LoVo (cell line): ENCODE results near the gene ODF2.
"Not testable (repeated sequence)": the region's sequence is repeated elsewhere in the genome, so short reads cannot be mapped to it uniquely, and the experiment has no call there.

Source experiments
- DNase-seq: peaks from one replicate; pipeline ENCODE4 v3.0.0-alpha.2; 2016; ENCODE audit warnings: low spot score

ODF2 gene

GRCh38 chr9:128455849-128456612 lies at the start of gene ODF2:
Gene ODF2 (plus strand): TSS chr9:128456006. CDS start chr9:128456092, 86 bp downstream.
- DNase-seq: peak; percentile 95

DNA sequence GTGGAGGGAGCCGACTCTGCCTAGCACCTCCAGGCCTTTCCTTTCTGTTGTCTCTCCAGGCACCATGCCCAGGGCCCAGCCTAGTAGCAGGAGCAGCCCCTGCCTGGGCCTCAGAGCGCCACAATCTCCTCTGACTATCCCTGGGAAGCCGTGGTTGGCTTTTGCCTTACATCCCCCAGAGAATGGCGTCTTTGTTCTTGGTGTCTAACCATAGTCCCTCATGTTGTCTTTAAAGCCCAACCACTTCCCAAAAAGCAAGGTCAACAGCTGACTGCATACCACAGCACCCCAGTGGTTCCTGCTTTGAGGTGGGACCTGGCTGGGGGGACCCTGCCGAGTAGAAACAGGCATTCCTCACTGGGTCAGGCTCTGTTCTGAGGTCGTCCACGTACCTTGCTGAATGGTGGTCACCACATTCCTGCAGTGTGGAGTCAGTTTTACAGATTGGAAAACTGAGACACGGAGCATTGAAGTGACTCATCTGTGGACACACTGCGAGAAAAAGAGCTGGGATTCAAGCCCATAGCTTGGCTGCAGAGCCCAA lies 48.9 kb upstream of the ODF2 start:
- DNase-seq: no peak

DNA sequence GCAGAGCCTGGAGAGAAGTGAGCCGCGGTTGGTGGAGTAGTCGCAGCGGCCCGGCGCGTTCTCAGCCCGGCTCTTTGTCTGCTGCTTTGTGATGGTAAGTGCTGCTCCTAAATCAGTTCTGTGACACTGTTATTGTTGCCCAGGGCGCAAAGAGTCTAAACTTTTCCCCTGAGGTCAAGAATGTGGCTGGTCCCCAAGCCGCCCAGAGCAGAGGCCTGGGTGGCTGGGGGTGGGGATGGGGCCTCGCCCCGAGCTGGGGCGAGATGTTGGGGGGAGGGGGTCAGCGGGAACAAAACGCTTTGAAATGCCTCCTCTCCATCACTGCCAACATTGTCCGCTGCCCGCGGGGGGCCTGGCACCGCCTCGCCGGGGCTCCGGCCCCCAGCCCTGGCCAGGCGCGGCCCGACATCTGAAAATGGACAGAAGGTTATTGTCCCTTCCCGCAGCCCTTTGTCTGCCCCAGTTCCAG lies 46.8 kb upstream of the ODF2 start:
- DNase-seq: no peak

DNA sequence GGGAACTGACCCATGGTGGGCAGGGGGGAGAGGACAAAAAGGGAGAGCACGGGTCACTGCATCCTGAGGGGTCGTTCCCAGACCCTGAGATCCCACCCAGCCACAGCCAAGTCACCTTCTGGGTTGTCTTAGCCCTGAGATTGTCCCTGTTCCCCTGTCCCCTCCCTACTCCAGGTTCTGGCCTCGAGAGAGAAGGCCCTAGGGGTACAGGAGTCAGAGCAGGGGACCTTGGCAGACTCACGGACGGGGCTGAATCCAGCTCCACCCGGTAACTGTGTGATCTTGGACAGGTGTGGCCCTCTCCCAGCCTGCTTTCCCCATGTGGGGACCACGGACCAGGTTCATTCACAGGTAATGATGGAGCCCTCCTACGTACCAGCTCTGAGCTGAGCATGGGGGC lies 46.4 kb upstream of the ODF2 start:
- DNase-seq: no peak

GRCh38 chr9:128409978-128410377 lies 45.8 kb upstream of the ODF2 start:
- no peak for DNase-seq

DNA sequence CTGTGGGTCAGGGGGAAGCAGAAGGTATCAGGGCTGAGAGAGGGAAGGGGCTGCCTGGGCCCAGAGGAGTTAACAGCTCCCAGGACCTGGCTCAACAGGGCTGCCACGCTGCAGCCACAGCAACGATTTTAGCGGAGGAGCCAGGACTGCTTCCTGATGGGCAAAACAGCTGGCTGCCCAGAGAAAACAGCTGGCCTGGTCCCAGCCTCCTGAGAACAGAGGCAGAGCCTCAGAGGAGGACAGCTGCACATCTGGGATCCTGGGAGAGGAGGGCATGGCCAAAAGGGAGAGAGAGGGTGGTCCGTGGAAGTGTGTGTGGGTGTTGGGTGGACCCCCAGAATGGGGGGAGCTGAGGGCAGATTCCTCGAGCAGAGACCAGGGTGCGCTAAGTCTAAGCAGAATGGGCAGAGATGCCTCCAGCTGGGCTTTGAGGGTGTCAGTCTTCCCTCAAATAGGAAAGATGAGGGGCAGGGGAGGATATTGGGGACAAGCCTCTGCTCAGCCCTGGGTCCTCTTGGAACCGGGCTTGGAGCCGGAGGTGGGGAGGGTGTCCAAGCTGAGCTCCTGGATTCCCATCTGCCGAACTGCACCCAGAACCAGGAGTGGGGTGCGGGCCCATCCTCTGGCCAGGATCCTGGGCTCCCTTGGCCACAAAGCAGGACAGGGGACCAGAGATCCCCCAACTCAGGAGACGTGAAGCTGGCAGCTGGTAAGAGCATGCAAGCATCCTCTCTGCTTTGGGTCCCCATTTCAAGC lies 44.3 kb upstream of the ODF2 start:
- DNase-seq: no peak

GRCh38 chr9:128412120-128412790 lies 43.6 kb upstream of the ODF2 start:
- peak; percentile 14 for DNase-seq

GRCh38 chr9:128413728-128414127 lies 42.1 kb upstream of the ODF2 start:
- DNase-seq: not testable (repeated sequence)

GRCh38 chr9:128414461-128414860 lies 41.3 kb upstream of the ODF2 start:
- no peak for DNase-seq

DNA sequence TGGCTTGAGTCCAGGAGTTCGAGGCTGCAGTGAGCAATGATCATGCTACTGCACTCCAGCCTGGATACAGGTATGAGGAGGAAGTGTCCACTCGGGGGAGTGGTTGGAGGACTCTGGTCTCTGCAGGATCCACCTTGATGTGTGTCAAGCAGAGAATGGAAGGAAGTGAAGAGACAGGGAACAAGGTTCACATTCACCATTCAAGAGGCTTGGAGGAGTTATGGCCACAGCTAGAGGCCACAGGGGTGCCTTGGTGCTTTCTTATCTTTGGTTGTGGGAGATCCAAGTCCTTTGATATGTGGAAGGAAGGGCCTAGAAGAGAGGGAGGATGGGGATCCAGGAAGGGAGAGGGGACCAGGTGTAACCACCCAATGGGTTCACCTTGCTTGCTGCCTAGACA lies 40.5 kb upstream of the ODF2 start:
- DNase-seq: no peak

GRCh38 chr9:128416014-128416413 lies 39.8 kb upstream of the ODF2 start:
- no peak for DNase-seq

- no peak for DNase-seq
Measured at GRCh38 chr9:128416432-128417019, 39.3 kb upstream of the ODF2 start.

DNA sequence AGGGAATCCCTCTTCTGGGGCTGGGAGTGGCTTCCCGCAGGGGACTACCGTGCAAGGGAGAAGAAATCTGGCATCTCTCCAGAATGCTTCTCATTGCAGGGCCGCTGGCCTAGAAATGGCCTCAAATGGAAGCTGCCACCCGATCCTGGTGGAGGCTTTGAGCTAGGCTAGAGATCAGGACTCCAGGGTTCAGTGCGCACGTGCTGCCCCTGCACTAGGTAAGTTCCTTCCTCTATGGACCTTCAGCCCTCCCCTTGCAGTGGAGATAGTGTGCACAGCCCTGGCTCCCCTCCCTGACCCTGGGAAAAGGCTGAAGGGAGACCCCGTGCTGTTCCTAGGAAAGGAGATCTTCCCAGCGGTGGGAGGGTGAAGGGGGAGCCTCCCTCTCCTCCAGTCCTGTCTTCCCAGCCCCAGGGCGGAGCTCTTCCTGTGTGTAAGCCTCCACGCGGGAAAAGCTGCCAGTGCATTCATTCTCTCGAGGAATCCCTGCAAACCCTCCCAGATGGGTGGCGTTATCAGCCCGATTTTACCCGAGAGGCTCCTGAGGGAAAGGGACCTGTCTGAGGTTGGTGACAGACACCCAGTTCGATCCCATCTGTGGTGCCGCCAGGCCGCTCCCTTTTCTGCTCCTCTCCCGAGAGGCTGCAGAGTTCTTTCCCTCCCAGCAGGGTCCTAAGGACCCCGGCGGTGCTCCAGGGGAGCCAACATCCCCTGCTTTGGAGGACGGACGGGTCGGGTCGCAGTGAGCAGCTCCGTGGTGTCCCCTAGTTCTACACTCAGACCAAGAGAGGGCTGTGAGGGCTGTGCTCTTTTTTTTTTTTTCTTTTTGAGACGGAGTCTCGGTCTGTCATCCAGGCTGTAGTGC lies 36.5 kb upstream of the ODF2 start:
- DNase-seq: no peak

GRCh38 chr9:128420060-128420650 lies 35.7 kb upstream of the ODF2 start:
- peak; percentile 81 for DNase-seq

- peak; percentile 66 for DNase-seq
Measured at GRCh38 chr9:128420651-128421481, 34.9 kb upstream of the ODF2 start, which contains the start of gene CERCAM. Gene CERCAM (plus strand): TSS chr9:128420857. CDS start chr9:128420878, 21 bp downstream.

DNA sequence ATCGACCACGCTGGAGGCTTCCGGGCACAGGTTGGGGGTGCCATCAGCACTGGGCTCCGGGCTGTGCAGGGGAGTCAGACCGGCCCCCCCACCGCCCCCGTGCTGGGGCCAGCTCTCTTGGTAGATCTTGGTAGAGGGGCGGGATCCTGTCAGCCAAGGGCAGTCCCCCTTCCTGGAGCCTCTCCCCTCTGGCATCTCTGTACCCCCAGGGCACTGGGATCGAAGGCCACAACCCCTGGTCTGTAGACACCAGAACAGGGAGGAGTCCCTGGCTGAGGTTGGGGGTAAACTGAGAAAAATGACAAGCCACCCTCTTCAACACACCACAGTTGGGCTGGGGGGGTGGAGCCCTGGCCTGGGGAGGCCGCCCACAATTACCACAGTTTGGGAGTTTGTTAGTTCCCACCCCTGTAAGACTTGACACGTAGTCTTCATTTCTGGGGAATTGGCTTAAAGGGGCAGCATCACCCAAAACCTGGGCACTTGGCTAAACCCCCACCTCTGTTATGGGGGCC lies 34.3 kb upstream of the ODF2 start:
- DNase-seq: no peak

- not testable (repeated sequence) for DNase-seq
Measured at GRCh38 chr9:128422022-128422782, 33.6 kb upstream of the ODF2 start.

GRCh38 chr9:128422783-128423150 lies 33.0 kb upstream of the ODF2 start:
- no peak for DNase-seq

DNA sequence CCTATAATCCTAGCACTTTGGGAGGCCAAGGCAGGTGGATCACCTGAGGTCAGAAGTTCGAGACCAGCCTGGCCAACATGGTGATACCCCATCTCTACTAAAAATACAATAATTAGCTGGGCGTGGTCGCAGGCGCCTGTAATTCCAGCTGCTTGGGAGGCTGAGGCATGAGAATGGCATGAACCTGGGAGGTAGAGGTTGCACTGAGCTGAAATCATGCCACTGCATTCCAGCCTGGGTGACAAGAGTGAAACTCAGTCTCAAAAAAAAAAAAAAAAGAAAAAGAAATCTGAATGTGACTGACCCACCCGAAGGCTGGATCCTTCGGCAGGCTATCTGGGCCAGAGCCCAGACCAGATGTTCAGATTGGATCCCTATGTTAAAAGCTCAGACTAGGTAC lies 32.5 kb upstream of the ODF2 start:
- not testable (repeated sequence) for DNase-seq
